ENCODE measurements around the gene NOL4L. TPM values are rescaled to one million over a fixed set of nuclear protein-coding genes. Genes with fewer than 3 reads are reported as not detected.

NOL4L gene
- total RNA-seq, 1 experiment from 2014 or later, result 1.4 TPM

DNA sequence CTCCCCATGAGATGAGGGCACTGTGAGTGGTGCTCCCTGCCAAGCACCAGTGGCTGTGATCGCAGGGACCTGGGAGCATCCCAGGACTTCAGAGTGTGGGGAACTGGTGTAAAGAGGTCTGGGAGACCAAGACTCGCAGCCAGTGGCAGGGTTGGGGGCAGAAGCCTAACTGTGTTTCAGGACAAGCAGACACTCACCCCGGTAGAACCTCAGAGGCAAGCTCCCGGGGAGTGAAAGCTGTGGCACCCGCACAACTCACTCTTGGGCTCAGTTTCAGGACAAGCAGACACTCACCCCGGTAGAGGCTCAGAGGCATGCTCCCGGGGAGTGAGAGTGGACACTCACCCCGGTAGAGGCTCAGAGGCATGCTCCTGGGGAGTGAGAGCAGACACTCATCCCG is 114.2 kb downstream of the NOL4L start:
- POLR2A ChIA-PET (ENCODE audit: low non-redundant PET), result no interaction called here

DNA sequence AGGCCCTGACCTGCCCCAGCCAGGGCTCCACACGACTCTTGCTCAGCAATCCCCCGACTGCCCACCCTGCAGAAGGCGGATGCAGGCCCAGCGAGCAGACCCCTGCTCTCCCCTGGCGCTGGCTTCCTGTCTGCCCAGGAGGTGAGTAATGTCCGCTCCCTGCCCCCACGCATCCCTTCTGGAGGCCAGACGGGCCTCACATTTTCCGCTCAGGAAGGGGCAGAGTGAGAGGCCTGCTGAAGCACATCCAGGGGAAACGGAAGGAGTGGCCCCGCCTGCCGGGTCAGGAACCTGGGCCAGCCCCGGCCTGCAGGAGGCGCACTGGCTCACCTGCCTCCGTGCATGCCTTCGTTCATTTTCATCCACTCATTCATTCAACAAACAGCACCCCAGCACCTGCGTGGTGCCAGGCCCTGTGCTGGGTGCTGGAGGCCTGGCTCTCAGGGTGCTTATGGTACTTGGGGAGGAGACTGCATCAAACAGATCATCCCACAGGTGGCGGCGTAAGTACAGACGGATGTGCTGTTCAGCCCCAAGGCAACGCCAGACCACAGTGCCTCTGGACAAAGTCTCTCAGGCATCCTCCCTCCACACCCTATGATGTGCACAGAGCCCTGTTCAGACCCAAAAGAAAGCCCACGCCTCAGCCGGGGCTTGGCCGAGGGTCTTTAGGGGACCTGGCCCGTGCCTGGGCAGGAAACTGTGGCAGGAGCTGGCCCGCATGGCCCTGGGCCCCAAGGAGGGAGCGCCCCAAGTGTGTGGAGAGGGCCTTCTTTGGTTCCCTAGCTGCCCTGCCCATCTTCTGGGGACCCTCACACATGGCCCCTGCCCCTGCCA is 114.9 kb downstream of the NOL4L start:
- Histone ChIP-seq H3K9me3 (ENCODE audit: low read depth, low read length, poor library complexity, severe bottlenecking) (no peaks in the 10 kb centered on the region), H3K27ac (ENCODE audit: low read depth, low read length, poor library complexity, severe bottlenecking) (no peak overlapping the region), H3K4me3 (ENCODE audit: low read depth, low read length, poor library complexity, severe bottlenecking) (no peak overlapping the region), H3K4me1 (ENCODE audit: insufficient read depth, low read length, poor library complexity, severe bottlenecking) (peaks cover 3% of the 10 kb centered on the region), H3K36me3 (ENCODE audit: insufficient read depth, low read length, poor library complexity, severe bottlenecking) (no peaks in the 10 kb centered on the region), H3K27me3 (replicated peaks; ENCODE audit: insufficient read depth, low read depth, low read length, poor library complexity) (no peaks in the 10 kb centered on the region)
- BruUV-seq (replicated peaks), result no TSS peak
- intact Hi-C loops (cut with micrococcal nuclease; ENCODE audit: unreplicated experiment), result no loop called here
- no peak for TF ChIP-seq EZH2 (IDR thresholded peaks at IDR 0.05; ENCODE audit: borderline replicate concordance, low read depth, low read length, poor library complexity, severe bottlenecking)
- TF ChIP-seq, protein P1, sequence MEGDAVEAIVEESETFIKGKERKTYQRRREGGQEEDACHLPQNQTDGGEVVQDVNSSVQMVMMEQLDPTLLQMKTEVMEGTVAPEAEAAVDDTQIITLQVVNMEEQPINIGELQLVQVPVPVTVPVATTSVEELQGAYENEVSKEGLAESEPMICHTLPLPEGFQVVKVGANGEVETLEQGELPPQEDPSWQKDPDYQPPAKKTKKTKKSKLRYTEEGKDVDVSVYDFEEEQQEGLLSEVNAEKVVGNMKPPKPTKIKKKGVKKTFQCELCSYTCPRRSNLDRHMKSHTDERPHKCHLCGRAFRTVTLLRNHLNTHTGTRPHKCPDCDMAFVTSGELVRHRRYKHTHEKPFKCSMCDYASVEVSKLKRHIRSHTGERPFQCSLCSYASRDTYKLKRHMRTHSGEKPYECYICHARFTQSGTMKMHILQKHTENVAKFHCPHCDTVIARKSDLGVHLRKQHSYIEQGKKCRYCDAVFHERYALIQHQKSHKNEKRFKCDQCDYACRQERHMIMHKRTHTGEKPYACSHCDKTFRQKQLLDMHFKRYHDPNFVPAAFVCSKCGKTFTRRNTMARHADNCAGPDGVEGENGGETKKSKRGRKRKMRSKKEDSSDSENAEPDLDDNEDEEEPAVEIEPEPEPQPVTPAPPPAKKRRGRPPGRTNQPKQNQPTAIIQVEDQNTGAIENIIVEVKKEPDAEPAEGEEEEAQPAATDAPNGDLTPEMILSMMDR (conservative IDR thresholded peaks at IDR 0.05; ENCODE audit: low read depth, low read length), result peak; percentile 55
- CTCF ChIA-PET, result no interaction called here
- peak; percentile 37 for DNase-seq (ENCODE audit: low spot score)
- POLR2A ChIA-PET (ENCODE audit: low non-redundant PET), result no interaction called here

More for the DNA sequence above, 114.2 kb downstream of the NOL4L start:
- H3K36me3 ChIP-seq (ENCODE audit: insufficient read depth, low read length, poor library complexity, severe bottlenecking), result no peaks in the 10 kb centered on the region
- no peak overlapping the region for H3K27ac ChIP-seq (ENCODE audit: low read depth, low read length, poor library complexity, severe bottlenecking)
- no TSS peak for BruUV-seq (replicated peaks)
- intact Hi-C loops (cut with micrococcal nuclease; ENCODE audit: unreplicated experiment), result no loop called here
- peaks cover 9% of the 10 kb centered on the region for H3K4me1 ChIP-seq (ENCODE audit: insufficient read depth, low read length, poor library complexity, severe bottlenecking)
- H3K9me3 ChIP-seq (ENCODE audit: low read depth, low read length, poor library complexity, severe bottlenecking), result no peaks in the 10 kb centered on the region
- CTCF ChIA-PET, result no interaction called here
- H3K4me3 ChIP-seq (ENCODE audit: low read depth, low read length, poor library complexity, severe bottlenecking), result no peak overlapping the region
- no peaks in the 10 kb centered on the region for H3K27me3 ChIP-seq (replicated peaks; ENCODE audit: insufficient read depth, low read depth, low read length, poor library complexity)
- DNase-seq (ENCODE audit: low spot score), result no peak
- no peak for TF ChIP-seq EZH2 (IDR thresholded peaks at IDR 0.05; ENCODE audit: borderline replicate concordance, low read depth, low read length, poor library complexity, severe bottlenecking)
- TF ChIP-seq, protein P1 (conservative IDR thresholded peaks at IDR 0.05; ENCODE audit: low read depth, low read length), result no peak

DNA sequence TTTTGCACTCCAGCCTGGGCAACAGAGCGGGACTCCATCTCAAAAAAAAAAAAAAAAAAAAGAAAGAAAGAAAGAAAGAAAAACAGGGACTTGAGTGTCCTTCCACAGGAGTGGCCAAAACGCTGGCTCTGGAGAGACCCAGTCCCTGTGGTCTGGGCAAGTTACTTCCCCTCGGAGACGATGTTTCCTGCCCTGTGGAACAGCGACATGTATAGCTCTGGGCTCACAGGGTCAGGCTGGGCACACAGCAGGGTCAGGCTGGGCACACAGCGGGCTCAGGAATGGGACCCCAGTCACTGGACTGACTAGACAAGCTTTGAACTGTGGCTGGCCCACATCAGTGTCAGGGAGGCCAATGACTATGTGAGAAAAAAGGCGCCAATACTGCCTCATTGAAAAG is 116.3 kb downstream of the NOL4L start:
- Histone ChIP-seq H3K4me3 (ENCODE audit: low read depth, low read length, poor library complexity, severe bottlenecking) (no peak overlapping the region), H3K36me3 (ENCODE audit: insufficient read depth, low read length, poor library complexity, severe bottlenecking) (no peaks in the 10 kb centered on the region), H3K4me1 (ENCODE audit: insufficient read depth, low read length, poor library complexity, severe bottlenecking) (no peaks in the 10 kb centered on the region), H3K9me3 (ENCODE audit: low read depth, low read length, poor library complexity, severe bottlenecking) (no peaks in the 10 kb centered on the region), H3K27ac (ENCODE audit: low read depth, low read length, poor library complexity, severe bottlenecking) (no peak overlapping the region), H3K27me3 (replicated peaks; ENCODE audit: insufficient read depth, low read depth, low read length, poor library complexity) (no peaks in the 10 kb centered on the region)
- TF ChIP-seq, protein P1 (conservative IDR thresholded peaks at IDR 0.05; ENCODE audit: low read depth, low read length), result no peak
- TF ChIP-seq EZH2 (IDR thresholded peaks at IDR 0.05; ENCODE audit: borderline replicate concordance, low read depth, low read length, poor library complexity, severe bottlenecking), result no peak
- POLR2A ChIA-PET (ENCODE audit: low non-redundant PET), result interaction anchor here (0.5 kb wide), 1 partner anchor 428 kb away, joined by 3 read pairs; no protein-coding TSS in a partner anchor
- intact Hi-C loops (cut with micrococcal nuclease; ENCODE audit: unreplicated experiment), result no loop called here
- CTCF ChIA-PET, result no interaction called here
- no TSS peak for BruUV-seq (replicated peaks)
- no peak for DNase-seq (ENCODE audit: low spot score)

Measured in A673 (cell line).